Measurements from ENCODE around the gene NCAPG2. TPM values are rescaled to one million over a fixed set of nuclear protein-coding genes. Genes with fewer than 3 reads are reported as not detected.
A peak's percentile ranks its signal among the peaks of the same experiment; 100 is the strongest.

NCAPG2 gene
- total RNA-seq, 1 experiment from 2014 or later, result 67.3 TPM

DNA sequence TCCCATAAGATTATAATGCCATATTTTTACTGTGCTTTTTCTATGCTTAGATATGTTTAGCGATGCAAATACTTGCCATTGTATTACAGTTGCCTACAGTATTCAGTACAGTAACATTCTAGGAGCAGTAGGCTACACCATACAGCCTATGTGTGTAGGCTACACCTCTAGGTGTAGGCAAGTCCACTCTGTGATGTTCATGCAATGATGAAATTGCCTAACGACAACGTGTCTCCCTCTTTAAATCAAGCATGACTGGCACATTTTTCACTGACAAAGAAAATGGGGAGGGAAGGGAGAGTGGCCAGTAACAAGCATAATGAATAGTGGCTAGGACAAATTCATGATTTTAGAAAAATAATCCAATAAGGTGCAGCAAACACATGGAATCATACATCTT lies 1.7 kb downstream of the NCAPG2 start:
- POLR2A ChIA-PET, result no interaction called here
- Mint-ChIP-seq H3K4me1 (ENCODE audit: low read depth, unreplicated experiment) (peaks cover 24% of the 10 kb centered on the region), H3K9me3 (ENCODE audit: unreplicated experiment) (no peaks in the 10 kb centered on the region), H3K27me3 (ENCODE audit: insufficient read depth, unreplicated experiment) (no peaks in the 10 kb centered on the region), H3K36me3 (ENCODE audit: insufficient read depth, unreplicated experiment) (peaks cover 32% of the 10 kb centered on the region), H3K4me3 (ENCODE audit: unreplicated experiment) (peak overlapping the region; percentile 87), H3K27ac (ENCODE audit: unreplicated experiment) (peak overlapping the region; percentile 59)
- H3K4me3 ChIP-seq (ENCODE audit: low read depth, low read length), result no peak overlapping the region
- DNase-seq, result no peak
- CTCF ChIA-PET, result no interaction called here
- no peaks in the 10 kb centered on the region for H3K27me3 ChIP-seq (replicated peaks; ENCODE audit: control insufficient read depth, insufficient read depth, low read length)
- BruUV-seq (replicated peaks), result TSS peak; percentile 49
- peaks cover 8% of the 10 kb centered on the region; the same call in 1 of the 2 replicates for H3K9me3 ChIP-seq
- intact Hi-C loops (cut with micrococcal nuclease; ENCODE audit: unreplicated experiment), result loop anchor here (5.0 to 10.0 kb wide), 2 partner anchors 114 to 162 kb away; no protein-coding TSS in a partner anchor
- TF ChIP-seq, protein P1, sequence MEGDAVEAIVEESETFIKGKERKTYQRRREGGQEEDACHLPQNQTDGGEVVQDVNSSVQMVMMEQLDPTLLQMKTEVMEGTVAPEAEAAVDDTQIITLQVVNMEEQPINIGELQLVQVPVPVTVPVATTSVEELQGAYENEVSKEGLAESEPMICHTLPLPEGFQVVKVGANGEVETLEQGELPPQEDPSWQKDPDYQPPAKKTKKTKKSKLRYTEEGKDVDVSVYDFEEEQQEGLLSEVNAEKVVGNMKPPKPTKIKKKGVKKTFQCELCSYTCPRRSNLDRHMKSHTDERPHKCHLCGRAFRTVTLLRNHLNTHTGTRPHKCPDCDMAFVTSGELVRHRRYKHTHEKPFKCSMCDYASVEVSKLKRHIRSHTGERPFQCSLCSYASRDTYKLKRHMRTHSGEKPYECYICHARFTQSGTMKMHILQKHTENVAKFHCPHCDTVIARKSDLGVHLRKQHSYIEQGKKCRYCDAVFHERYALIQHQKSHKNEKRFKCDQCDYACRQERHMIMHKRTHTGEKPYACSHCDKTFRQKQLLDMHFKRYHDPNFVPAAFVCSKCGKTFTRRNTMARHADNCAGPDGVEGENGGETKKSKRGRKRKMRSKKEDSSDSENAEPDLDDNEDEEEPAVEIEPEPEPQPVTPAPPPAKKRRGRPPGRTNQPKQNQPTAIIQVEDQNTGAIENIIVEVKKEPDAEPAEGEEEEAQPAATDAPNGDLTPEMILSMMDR (IDR thresholded peaks at IDR 0.05; ENCODE audit: insufficient read depth in 1 of 2, low read depth in 1 of 2, low read length in 1 of 2, severe bottlenecking in 1 of 2, unreplicated experiment in 1 of 2), result no peak
- no peaks in the 10 kb centered on the region for H3K36me3 ChIP-seq (ENCODE audit: control insufficient read depth, insufficient read depth, low read length)
- H3K4me1 ChIP-seq, result peaks cover 12% of the 10 kb centered on the region

DNA sequence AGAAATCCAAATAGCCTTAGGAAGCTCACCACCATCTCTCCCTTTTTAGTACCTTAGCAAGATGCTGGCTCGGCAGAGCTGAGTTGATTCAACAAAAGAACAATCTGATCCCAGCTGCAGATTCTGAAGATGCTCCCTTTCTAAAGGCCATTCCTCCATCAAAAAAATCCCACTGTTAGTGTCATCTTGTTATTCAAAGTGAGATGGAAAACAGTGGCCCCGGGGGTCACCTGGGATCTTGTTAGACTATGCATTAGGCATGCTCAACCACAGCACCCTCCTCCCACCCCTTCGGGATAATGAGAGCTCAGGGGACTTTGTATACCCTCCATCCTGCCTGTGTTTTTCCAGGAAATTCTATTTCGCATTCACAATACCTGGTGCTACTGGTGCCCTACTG lies 2.4 kb downstream of the NCAPG2 start:
- TF ChIP-seq, protein P1 (IDR thresholded peaks at IDR 0.05; ENCODE audit: insufficient read depth in 1 of 2, low read depth in 1 of 2, low read length in 1 of 2, severe bottlenecking in 1 of 2, unreplicated experiment in 1 of 2), result no peak
- Mint-ChIP-seq H3K4me3 (ENCODE audit: unreplicated experiment) (no peak overlapping the region), H3K27me3 (ENCODE audit: insufficient read depth, unreplicated experiment) (no peaks in the 10 kb centered on the region), H3K9me3 (ENCODE audit: unreplicated experiment) (no peaks in the 10 kb centered on the region), H3K36me3 (ENCODE audit: insufficient read depth, unreplicated experiment) (peaks cover 32% of the 10 kb centered on the region), H3K27ac (ENCODE audit: unreplicated experiment) (no peak overlapping the region), H3K4me1 (ENCODE audit: low read depth, unreplicated experiment) (peaks cover 24% of the 10 kb centered on the region)
- no TSS peak for BruUV-seq (replicated peaks)
- Histone ChIP-seq H3K9me3 (0 out of 2 replicates have a peak, but pooled peaks cover under 1% of the 10 kb centered on the region), H3K4me3 (ENCODE audit: low read depth, low read length) (no peak overlapping the region), H3K27me3 (replicated peaks; ENCODE audit: control insufficient read depth, insufficient read depth, low read length) (no peaks in the 10 kb centered on the region), H3K4me1 (peaks cover 12% of the 10 kb centered on the region), H3K36me3 (ENCODE audit: control insufficient read depth, insufficient read depth, low read length) (no peaks in the 10 kb centered on the region)
- ChIA-PET CTCF (no interaction called here), POLR2A (no interaction called here)
- no peak for DNase-seq
- intact Hi-C loops (cut with micrococcal nuclease; ENCODE audit: unreplicated experiment), result loop anchor here (5.0 to 10.0 kb wide), 2 partner anchors 115 to 163 kb away; no protein-coding TSS in a partner anchor

DNA sequence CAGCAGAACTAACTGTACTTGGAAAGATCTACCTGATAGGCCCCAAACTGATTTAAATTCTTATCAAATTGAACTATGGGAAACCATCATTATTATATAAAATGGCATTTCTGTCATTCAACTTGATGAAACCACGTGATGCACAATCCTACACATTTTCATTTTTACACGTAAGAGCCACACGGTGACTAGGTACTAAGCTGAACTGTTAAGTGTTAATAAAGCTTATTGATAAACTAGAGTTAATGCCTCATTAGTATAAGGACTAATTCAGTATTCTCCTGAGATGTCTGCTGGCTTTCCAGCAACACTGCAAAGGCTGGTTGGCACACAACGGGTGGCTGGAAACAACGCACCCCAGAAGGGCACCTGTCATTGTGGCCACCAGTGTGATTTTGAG lies 4.6 kb downstream of the NCAPG2 start:
- H3K27ac Mint-ChIP-seq (ENCODE audit: unreplicated experiment), result no peak overlapping the region
- DNase-seq, result no peak
- peaks cover 36% of the 10 kb centered on the region for H3K36me3 Mint-ChIP-seq (ENCODE audit: insufficient read depth, unreplicated experiment)
- Histone ChIP-seq H3K9me3 (no peaks in the 10 kb centered on the region), H3K36me3 (ENCODE audit: control insufficient read depth, insufficient read depth, low read length) (no peaks in the 10 kb centered on the region), H3K27me3 (replicated peaks; ENCODE audit: control insufficient read depth, insufficient read depth, low read length) (no peaks in the 10 kb centered on the region), H3K4me3 (ENCODE audit: low read depth, low read length) (no peak overlapping the region), H3K4me1 (peaks cover 9% of the 10 kb centered on the region)
- ChIA-PET CTCF (no interaction called here), POLR2A (no interaction called here)
- H3K4me3 Mint-ChIP-seq (ENCODE audit: unreplicated experiment), result no peak overlapping the region
- intact Hi-C loops (cut with micrococcal nuclease; ENCODE audit: unreplicated experiment), result loop anchor here (5.0 to 10.0 kb wide), 2 partner anchors 117 to 165 kb away; no protein-coding TSS in a partner anchor
- H3K4me1 Mint-ChIP-seq (ENCODE audit: low read depth, unreplicated experiment), result peaks cover 10% of the 10 kb centered on the region
- H3K9me3 Mint-ChIP-seq (ENCODE audit: unreplicated experiment), result no peaks in the 10 kb centered on the region
- H3K27me3 Mint-ChIP-seq (ENCODE audit: insufficient read depth, unreplicated experiment), result no peaks in the 10 kb centered on the region
- no TSS peak for BruUV-seq (replicated peaks)
- TF ChIP-seq, protein P1 (IDR thresholded peaks at IDR 0.05; ENCODE audit: insufficient read depth in 1 of 2, low read depth in 1 of 2, low read length in 1 of 2, severe bottlenecking in 1 of 2, unreplicated experiment in 1 of 2), result no peak

All from Caco-2 (cell line).